ENCODE measurements around the gene PML.

PML gene

DNA sequence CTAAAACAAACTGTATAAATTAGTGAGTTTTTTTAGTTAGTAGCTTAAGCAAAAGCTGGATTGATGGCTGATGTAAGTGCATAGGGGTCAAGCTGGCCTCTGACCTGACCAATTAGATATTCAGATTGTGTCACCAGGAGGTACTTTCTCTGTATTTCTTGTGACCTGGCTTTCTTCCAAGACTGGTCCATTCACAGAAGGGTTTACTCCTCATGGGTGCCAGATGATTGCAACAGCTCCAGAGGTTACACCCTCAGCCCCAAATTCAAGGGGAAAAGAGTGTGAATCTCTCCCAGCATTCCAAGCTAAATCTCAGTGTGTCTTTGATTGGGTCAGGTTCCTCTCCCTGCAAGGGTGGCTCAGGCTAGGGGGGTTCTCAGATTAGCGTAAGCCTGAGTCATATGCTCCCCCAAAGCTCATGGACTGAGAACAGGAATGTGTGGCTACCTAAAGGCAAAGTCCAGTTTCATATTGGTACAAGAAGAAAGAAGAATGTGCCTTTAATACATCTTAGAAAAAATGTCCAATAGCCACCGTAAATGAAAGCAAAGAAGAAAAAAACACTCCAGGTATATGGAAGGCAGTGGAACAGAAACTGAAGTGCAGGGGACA, 16.5 kb downstream of the PML start:
- no peak for DNase-seq (ENCODE audit: low read depth)

DNA sequence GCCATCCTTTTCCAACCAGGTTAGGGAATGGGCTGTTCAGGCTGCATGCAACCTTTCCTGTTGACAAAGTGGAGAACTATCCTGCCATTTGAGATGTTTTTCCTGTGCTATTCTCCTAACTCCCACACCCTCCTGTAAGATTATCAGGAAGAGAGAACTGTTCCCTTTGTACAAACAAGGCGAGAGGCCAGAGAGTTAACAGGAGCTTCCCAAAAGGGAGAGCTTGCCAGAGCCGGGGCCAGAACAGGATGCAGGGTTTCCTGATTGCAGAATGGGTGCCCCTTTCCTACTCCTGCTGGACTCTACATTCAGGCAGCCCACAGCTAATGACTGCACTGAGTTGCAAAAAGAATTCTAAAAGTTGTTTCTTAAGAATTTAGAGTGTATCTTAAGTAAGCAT, 17.1 kb downstream of the PML start:
- no peak for DNase-seq (ENCODE audit: low read depth)

DNA sequence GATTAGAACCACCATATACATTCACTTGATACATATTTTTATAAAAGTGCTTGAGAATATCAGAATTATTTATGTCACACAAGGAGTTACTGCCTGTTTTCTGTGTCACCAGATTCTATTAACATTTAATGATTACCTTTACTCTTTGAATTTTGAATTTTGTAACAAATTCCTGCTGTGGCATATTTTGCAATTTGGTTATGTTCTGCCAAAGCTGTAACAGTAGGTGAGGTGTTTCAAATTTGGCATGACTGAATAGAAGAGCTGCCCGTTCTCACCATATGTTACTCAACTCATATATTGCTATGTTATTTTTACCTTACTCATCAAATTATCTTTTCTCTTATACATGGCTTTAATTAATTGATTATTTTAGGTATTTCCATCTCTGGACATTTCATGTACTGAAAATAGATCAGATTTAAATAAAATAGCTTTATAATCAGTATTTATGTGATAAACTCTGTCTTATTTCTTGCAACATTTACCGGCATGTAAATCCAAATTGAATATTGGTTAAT, 18.9 kb downstream of the PML start:
- DNase-seq (ENCODE audit: low read depth) = no peak

DNA sequence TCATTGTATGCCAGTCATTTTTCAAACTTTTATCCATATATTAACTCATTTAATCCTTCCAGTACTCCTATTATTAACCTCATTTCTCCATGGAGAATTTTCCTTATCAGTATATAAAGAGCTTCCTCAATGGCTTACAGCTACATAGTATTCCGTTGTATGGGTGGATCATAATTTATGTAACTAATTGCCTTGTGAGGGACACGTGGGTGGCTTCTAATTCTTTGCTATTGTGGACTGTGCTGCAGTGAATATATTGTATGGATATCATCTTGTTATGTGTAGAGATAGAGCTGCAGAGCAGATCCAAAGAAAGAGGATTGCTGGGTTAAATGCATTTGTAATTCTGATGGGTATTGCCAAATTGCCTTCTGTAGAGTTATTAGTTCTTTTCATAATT, 25.2 kb downstream of the PML start:
- DNase-seq (ENCODE audit: low read depth) = no peak

DNA sequence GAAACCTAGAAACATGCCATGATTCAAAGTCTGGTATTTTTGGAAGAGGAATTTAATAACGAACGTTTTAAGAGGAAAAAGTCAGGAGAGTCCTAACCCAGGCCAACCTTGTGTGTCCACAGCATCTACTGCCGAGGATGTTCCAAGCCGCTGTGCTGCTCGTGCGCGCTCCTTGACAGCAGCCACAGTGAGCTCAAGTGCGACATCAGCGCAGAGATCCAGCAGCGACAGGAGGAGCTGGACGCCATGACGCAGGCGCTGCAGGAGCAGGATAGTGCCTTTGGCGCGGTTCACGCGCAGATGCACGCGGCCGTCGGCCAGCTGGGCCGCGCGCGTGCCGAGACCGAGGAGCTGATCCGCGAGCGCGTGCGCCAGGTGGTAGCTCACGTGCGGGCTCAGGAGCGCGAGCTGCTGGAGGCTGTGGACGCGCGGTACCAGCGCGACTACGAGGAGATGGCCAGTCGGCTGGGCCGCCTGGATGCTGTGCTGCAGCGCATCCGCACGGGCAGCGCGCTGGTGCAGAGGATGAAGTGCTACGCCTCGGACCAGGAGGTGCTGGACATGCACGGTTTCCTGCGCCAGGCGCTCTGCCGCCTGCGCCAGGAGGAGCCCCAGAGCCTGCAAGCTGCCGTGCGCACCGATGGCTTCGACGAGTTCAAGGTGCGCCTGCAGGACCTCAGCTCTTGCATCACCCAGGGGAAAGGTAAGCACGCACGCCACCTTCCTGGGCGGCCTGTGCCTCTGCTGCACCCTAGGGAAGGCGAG, 28.4 kb downstream of the PML start:
- no peak for DNase-seq (ENCODE audit: low read depth)

DNA sequence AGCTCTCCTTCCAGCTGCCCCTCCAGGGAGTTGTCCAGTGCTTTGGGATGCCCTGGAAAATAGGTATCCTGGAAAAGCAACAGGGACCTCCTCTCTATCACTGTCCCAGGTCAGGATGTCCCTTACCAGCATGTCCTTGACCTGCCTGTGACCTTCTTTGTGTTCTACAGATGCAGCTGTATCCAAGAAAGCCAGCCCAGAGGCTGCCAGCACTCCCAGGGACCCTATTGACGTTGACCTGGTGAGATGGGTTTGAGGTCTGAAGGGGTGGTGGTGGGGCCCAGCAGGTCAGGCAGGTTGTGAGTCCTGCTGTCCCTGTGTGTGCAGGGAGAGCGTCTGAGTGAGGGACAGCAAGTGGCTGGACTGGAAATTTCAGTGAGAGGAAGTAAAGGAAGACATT, 30.2 kb downstream of the PML start:
- no peak for DNase-seq (ENCODE audit: low read depth)

DNA sequence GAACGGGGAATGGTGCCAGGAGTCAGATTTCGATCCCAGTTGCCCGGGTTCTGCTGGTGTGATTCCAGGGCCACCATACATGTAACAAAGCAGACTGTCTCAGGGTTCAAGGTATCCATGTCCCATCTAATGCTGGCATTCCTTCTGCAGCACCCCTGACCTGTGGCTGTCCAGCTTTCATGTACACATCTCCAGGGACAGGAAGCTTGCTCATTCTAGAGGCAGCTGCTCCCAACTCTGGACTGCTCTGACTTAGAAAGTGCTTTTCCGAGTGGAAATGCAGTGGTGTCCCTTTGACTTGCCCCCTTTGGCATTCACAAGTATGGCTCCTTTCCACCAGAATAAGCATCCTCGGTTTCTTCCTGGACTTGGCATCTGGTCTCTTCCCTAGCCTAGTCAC, 30.9 kb downstream of the PML start:
- no peak for DNase-seq (ENCODE audit: low read depth)

DNA sequence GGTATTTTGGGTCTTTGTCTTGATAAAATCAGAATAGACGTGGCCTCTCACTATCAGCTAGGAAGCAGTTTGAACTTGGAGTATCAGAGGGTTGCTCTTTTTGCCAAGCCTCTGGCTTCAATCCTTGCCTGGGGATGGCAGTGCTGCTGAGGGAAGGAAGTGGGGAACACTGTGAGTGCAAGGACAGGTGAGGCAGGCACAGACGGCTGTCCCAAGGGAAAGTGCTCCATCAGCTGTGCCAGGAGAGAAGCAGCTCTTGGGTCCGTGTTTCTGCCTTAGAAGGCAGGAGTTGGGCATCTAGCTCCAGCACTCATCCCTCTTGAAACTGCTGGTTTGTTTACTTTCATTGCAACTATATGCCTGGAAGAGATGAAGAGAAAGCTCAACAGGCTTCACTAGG, 33.2 kb downstream of the PML start:
- no peak for DNase-seq (ENCODE audit: low read depth)

DNA sequence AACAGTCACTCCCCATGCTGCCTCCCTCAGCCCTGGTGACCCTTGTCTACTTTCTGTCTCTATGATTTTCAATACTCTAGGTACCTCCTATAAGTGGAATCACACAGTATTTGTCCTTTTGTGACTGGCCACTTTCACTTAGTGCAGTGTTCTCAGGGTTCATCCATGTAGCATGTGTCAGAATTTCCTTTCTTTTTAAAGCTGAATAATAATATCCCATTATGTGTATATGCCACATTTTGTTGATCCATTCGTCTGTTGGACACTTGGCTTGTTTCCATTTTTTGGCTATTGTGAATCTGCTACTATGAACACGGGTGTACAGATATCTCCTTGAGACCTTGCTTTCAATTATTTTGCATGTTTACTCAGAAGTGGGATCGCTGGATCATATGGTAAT, 34.1 kb downstream of the PML start:
- DNase-seq (ENCODE audit: low read depth) = no peak

DNA sequence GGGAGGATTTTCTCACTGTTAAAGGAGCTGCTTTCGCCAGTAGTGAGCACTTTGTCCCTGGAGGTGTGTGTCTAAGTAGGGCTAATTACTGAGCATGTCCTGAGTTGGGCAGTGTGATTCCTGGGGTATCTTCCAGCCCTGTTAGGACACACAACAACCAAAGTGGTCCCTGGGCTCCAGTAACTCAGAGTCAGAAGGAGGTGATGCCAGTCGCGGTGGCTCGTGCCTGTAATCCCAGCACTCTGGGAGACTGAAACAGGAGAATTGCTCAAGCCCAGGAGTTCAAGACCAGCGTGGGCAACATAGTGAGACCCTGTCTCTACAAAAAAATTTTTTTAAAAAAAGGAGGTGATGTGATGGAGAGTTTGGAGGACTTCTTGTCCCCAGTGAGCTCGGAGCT, 37.5 kb downstream of the PML start:
- no peak for DNase-seq (ENCODE audit: low read depth)

DNA sequence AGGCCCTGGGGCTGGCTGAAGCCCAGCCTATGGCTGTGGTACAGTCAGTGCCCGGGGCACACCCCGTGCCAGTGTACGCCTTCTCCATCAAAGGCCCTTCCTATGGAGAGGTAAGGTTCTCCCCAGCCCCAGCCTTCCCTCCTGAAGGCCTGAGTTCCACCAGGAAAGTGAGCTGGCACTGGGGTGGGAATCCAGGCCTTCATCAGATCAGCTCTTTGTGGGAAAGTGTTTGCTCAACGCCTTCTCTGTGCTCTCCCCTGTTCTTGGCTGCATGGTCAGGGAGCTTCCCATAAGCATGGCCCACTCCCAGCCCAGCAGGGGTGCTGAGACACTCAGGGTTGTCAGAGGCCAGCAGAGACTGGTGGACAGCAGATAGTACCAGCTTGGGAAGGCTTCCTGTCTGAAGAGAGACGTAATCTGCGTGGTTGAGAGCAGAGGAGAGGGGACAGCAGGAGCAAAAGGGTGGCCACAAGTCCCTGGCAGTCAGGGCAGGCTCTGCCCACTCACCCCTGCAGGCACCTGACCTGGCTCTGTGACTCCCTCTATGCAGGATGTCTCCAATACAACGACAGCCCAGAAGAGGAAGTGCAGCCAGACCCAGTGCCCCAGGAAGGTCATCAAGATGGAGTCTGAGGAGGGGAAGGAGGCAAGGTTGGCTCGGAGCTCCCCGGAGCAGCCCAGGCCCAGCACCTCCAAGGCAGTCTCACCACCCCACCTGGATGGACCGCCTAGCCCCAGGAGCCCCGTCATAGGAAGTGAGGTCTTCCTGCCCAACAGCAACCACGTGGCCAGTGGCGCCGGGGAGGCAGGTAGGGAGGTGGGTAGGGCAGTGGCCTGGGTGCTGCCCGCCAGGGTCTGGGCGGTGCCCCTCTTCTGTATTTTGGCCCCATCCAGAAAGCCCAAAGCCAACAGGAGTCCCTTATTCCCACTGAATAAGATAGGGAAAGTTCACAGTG, 38.4 kb downstream of the PML start:
- no peak for DNase-seq (ENCODE audit: low read depth)

DNA sequence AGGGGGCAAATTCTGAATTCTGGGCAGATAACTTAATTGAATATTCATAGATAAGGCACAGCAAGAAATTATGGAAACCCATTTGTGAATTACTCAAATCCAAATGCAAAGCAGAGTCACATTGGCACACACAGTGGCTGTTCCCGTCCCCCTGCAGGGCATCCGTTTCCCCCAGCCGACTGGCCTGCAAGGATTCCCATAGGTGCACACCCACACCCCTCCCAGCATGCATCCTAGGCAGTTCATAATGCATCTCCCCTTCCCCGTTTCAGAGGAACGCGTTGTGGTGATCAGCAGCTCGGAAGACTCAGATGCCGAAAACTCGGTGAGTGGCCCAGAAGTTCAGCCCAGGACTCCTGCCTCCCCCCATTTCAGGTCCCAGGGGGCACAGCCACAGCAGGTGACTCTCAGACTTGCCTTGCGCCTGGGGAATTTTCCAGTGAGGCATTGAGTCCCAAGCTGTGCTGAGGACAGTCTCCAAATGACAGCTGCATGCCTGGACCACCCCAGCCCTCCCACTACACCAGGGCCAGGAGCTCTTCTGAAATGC, 39.8 kb downstream of the PML start:
- DNase-seq (ENCODE audit: low read depth) = no peak

DNA sequence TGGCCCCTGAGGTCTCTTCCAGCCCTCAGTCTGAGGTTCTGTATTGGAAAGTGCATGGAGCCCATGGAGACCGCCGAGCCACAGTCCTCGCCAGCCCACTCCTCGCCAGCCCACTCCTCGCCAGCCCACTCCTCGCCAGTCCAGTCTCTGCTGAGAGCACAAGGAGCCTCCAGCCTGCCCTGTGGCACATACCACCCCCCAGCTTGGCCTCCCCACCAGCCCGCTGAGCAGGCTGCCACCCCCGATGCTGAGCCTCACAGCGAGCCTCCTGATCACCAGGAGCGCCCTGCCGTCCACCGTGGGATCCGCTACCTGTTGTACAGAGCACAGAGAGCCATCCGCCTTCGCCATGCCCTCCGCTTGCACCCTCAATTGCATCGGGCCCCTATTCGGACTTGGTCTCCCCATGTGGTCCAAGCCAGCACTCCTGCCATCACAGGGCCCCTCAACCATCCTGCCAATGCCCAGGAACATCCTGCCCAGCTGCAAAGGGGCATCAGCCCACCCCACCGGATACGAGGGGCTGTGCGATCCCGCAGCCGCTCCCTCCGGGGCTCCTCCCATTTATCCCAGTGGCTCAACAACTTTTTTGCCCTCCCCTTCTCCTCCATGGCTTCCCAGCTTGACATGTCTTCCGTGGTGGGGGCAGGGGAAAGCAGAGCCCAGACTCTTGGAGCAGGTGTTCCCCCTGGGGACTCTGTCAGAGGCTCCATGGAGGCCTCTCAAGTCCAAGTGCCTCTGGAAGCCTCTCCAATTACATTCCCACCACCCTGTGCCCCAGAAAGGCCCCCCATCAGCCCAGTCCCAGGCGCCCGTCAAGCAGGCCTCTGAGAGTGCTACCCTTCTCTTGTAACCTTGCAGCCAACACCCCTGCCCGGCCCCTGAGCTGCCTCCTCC, 40.9 kb downstream of the PML start:
- DNase-seq (ENCODE audit: low read depth) = no peak

DNA sequence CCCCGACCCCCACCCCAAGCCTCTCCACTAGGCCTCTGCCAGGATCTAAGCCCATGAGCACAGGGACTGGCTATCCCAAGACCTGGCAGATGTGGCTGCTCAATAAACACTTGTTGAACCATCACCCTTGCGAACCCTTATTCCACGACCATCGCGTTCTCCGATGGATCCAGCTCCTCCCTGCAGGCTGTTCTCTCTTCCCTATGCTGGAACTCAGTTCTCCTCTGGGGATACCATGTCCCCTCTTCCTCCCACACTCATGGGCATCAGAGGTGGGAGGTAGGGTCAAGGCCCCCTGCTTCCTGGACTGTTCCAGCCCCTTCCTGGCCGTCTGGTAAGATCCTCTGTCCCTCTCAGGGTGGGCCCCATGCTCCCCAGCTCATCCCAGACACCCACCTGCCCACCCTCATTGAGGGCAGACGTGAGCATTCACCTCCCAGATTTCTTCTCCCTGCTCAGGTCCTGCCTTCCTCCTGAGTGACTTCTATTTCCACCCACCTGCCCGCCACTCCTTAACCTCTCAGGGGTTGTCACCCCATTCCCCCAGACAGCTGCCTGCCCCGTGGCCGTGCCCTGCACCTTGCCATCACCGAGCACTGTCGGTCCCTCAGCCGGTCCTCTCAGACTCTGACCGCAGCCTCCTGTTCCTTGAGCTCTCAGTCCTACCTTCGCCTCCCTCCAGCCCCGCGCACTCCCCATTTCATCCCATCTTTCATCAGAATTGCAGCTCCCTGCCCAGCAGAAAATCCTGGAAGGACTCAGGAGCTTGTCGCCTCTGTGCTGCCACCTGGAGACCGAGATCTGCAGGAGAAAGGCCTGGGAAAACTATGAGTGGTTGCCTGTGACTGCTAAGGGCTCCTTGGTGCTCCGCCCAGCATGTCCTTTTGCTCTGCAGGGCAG, 42.0 kb downstream of the PML start:
- DNase-seq (ENCODE audit: low read depth) = no peak

DNA sequence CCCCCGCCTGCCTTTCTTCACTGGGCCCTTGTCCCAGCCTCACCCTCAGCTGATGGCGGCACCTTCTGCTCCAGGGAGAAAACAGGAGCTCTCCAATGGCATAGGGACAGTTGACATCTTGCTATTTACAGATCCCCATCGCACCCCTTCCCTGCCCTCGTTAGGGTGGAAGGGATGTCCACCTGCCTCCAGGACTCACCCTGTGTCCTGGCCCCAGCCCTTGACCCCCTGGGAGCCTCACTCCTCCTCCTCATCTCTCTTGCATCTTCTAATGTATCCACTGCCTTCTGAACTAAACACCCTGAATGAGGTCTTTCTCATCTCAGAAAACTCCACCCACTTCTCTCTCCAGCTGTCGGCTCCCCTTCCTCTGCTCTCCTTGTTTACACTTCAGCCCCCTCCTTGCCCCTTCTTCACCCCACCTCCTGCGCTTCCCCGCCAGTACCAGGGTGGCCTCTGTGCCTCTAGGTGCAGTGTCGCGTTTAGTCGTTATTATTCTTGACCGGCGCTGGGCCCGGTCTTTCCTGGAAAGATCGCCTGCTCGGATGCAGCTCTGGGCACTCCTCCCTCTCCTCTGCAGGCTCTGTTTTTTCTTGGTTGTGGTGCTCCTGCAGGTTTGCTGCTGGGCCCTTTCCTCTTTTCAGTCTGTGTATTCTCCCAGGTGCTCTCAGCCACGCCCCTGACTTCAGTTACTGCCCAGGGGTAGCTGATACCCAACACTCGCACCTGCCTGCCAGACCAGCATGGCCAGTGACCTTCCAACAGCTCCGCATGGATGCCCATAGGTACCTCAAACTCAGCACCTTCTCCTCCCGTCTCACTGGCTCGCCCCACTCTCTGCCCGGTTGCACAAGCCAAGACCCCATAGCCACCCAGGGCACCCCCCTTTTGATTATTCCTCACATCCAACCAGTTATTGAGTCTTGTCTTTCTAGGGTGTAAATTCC, 42.9 kb downstream of the PML start:
- no peak for DNase-seq (ENCODE audit: low read depth)

DNA sequence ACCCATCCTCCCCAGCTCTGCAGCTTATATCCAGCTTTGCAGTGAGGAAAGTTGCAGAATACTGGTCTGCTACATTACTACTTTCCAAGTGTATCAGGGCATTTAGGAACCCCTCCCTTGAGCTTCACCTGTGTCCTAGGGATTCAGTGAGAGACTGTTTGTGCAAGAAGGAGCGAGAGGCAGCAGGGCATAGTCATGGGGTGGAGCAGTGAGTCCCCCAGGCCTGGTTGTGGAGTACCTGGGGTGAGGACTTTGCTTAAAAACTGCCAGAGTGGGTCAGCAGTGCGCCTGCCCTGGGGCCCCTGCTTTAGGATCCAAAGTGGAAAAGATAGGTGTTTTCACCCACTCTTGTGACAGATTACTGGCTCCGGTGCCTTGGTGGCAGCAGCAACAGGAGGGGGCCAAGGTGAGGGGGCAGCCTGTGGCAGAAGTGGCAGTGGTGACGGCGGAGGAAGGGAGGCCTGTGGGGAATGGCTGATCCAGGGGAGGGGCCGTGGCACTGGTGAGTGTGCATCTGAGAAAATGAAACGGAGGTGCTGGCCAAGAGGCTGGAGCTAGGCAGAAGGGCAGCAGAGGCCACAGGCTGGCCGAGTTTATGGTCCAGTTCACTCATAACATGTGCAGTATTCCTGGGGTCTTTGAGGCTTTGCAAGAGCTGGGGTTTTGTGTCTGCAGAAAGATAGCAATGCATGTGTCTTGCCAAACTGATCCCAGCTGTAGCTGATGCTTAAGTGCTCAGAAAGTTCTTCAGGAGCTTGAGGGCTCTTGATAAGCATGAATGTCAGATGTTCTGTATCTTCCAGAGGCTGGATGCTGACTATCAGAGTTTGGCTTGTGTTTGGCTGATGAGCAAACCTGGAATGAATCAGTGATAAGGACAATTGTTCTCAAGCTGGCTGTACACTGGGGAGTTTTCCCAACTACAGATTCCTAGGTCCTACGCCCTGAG, 44.5 kb downstream of the PML start:
- DNase-seq (ENCODE audit: low read depth) = no peak

DNA sequence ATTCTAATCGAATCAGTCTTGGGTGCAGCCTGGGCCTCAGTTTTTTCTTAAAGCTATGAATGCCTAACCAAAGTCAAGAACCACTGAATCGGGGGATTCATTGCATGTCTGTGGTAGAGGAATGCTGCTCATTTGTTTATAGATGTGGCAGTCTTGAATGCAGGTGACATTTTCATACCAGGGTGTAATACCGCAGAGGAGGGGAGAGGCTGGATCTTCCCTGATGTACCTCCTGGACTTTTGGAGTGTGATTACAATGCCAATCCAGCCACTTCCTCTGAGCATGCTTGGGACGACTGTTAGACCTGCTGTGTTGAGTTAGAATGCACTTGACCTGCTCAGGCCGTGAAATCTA, 45.1 kb downstream of the PML start:
- no peak for DNase-seq (ENCODE audit: low read depth)

Measured in non-pigmented ciliary epithelial cell (primary cell).